Cerebellar nuclear complex (tissue), 1 donor: Measurements from ENCODE around the gene MEST.
"Not testable (repeated sequence)": the region's sequence is repeated elsewhere in the genome, so short reads cannot be mapped to it uniquely, and the experiment has no call there.

Experiments used
- DNase-seq, 2 experiments: peaks; one replicate each; lab custom pipeline; 2025; lab: John Stamatoyannopoulos, UW

Gene MEST

GRCh38 chr7:130523519-130524125 lies 31.7 kb downstream of the MEST start:
- DNase-seq = not testable (repeated sequence)

GRCh38 chr7:130524628-130525027 lies 32.7 kb downstream of the MEST start:
- no peak for DNase-seq

GRCh38 chr7:130527752-130528355 lies 36.0 kb downstream of the MEST start:
- not testable (repeated sequence) for DNase-seq

GRCh38 chr7:130529417-130529816 lies 37.5 kb downstream of the MEST start:
- no peak for DNase-seq

GRCh38 chr7:130537894-130538293 lies 46.0 kb downstream of the MEST start:
- DNase-seq = not testable (repeated sequence)

- DNase-seq = not testable (repeated sequence)
These were observed 49.4 kb downstream of the MEST start for GRCh38 chr7:130541287-130541686.

GRCh38 chr7:130542297-130542696 lies 50.4 kb downstream of the MEST start:
- DNase-seq = not testable (repeated sequence)

- DNase-seq = no peak
These were observed 51.7 kb downstream of the MEST start for GRCh38 chr7:130543487-130544010.

GRCh38 chr7:130544356-130544755 lies 52.5 kb downstream of the MEST start:
- no peak for DNase-seq

GRCh38 chr7:130553398-130554029 lies 61.6 kb downstream of the MEST start:
- no peak for DNase-seq

- no peak for DNase-seq
These were observed 62.6 kb downstream of the MEST start for GRCh38 chr7:130554481-130554880.
